GM08714 (cell line): ENCODE results near the gene MMEL1.
"Not testable (repeated sequence)": the region's sequence is repeated elsewhere in the genome, so short reads cannot be mapped to it uniquely, and the experiment has no call there.

Experiments
- H3K4me3 ChIP-seq: fragments of 200-500 bp; sonication (Bioruptor generic); 2 replicates; pipeline ENCODE4 v1.5.1; 2014; ENCODE audit warnings: mild to moderate bottlenecking, low read length, inconsistent platforms
- ZNF274 ChIP-seq: IDR thresholded peaks from 2 replicates; pipeline ENCODE4 v1.6.1; 2012; ENCODE audit warnings: mild to moderate bottlenecking, low read depth, low read length

The MMEL1 gene

GRCh38 chr1:2632561-2633361 is at the start of gene MMEL1:
Gene MMEL1, minus strand, starts transcription at chr1:2633016. Its CDS starts 3,532 bp downstream, at chr1:2629484.
- no peak within 1 kb of the TSS for H3K4me3 ChIP-seq
- no peak for TF ChIP-seq ZNF274

DNA sequence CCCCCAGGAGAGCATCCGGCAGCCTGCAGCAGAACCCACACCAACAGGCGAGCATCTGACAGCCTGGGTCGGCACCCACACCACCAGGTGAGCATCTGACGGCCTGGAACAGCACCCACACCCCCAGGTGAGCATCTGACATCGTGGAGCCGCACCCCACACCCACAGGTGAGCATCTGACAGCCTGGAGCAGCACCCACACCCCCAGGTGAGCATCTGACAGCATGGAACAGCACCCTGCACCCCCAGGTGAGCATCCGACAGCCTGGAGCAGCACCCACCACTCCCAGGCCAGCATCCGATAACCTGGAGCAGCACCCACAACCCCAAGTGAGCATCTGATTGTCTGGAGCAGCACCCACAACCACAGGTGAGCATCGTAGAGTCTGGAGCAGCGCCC is 43.9 kb upstream of the MMEL1 start:
- not testable (repeated sequence) for H3K4me3 ChIP-seq

- H3K4me3 ChIP-seq: not testable (repeated sequence)
These were observed 38.8 kb upstream of the MMEL1 start for GRCh38 chr1:2671656-2672055.

- H3K4me3 ChIP-seq: not testable (repeated sequence)
These were observed 27.0 kb upstream of the MMEL1 start for GRCh38 chr1:2659806-2660205.

DNA sequence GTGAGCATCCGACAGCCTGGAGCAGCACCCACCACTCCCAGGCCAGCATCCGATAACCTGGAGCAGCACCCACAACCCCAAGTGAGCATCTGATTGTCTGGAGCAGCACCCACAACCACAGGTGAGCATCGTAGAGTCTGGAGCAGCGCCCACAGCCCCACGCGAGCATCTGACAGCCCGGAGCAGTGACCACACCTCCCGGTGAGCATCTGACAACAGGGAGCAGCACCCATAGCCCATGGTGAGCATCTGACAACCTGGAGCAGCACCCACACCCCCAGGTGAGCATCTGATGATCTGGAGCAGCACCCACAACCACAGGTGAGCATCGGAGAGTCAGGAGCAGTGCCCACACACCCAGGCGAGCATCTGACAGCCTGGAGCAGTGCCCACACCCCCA is 25.1 kb upstream of the MMEL1 start:
- H3K4me3 ChIP-seq: not testable (repeated sequence)

- not testable (repeated sequence) for H3K4me3 ChIP-seq
These were observed 24.3 kb upstream of the MMEL1 start for GRCh38 chr1:2657124-2657523.

DNA sequence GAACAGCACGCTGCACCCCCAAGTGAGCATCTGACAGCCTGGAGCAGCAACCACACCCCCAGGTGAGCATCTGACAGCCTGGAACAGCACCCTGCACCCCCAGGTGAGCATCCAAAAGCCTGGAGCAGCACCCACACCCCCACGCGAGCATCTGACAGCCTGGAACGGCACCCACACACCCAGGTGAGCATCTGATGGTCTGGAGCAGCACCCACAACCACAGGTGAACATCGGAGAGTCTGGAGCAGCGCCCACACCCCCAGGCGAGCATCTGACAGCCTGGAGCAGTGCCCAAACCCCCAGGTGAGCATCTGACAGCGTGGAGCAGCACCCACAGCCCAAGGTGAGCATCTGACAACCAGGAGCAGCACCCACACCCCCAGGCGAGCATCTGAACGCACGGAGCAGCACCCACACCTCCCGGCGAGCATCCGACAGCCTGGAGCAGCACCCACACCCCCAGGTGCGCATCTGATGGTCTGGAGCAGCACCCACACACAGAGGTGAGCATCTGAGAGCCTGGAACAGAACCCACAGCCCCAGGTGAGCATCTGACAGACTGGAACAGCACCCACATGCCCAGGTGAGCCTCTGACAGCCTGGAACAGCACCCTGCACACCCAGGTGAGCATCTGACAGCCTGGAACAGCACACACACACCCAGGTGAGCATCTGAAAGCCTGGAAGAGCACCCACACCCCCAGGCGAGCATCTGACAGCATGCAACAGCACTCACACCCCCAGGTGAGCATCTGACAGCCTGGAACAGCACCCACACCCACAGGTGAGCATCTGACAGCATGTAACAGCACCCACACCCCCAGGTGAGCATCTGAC is 23.0 kb upstream of the MMEL1 start:
- H3K4me3 ChIP-seq: not testable (repeated sequence)

DNA sequence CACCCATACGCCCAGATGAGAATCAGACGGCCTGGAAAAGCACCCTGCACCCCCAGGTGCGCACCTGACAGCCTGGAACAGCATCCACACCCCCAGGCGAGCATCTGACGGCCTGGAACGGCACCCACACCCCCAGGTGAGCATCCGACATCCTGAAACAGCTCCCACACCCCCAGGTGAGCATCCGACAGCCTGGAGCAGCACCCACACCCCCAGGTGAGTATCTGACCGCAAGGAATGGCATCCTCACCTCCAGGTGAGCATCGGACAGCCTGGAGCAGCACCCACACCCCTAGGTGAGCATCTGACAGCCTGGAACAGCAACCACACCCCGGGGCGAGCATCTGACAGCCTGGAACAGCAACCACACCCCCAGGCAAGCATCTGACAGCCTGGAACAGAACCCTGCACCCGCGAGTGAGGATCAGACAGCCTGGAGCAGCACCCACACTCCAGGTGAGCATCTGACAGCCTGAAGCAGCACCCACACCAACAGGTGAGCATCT is 21.7 kb upstream of the MMEL1 start:
- not testable (repeated sequence) for H3K4me3 ChIP-seq

DNA sequence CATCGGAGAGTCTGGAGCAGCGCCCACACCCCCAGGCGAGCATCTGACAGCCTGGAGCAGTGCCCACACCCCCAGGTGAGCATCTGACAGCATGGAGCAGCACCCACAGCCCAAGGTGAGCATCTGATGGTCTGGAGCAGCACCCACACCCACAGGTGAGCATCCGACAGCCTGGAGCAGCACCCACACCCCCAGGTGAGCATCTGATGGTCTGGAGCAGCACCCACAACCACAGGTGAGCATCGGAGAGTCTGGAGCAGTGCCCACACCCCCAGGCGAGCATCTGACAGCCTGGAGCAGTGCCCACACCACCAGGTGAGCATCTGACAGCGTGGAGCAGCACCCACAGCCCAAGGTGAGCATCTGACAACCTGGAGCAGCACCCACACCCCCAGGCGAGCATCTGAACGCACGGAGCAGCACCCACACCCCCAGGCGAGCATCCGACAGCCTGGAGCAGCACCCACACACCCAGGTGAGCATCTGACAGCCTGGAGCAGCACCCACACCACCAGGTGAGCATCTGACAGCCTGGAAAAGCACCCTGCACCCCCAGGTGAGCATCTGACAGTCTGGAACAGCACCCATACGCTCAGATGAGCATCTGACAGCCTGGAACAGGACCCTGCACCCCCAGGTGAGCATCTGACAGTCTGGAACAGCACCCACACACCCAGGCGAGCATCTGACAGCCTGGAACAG is 21.1 kb upstream of the MMEL1 start:
- H3K4me3 ChIP-seq: not testable (repeated sequence)

DNA sequence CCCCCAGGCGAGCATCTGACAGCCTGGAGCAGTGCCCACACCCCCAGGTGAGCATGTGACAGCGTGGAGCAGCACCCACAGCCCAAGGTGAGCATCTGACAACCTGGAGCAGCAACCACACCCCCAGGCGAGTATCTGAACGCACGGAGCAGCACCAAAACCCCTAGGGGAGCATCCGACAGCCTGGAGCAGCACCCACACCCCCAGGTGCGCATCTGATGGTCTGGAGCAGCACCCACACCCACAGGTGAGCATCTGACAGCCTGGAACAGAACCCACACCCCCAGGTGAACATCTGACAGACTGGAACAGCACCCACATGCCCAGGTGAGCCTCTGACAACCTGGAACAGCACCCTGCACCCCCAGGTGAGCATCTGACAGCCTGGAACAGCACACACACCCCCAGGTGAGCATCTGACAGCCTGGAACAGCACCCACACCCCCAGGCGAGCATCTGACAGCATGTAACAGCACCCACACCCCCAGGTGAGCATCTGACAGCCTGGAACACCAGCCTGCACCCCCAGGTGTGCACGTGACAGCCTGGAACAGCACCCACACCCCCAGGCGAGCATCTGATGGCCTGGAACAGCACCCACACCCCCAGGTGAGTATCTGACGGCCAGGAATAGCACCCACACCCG is 20.2 kb upstream of the MMEL1 start:
- not testable (repeated sequence) for H3K4me3 ChIP-seq

- H3K4me3 ChIP-seq: not testable (repeated sequence)
These were observed 19.5 kb upstream of the MMEL1 start for GRCh38 chr1:2652152-2652925.

DNA sequence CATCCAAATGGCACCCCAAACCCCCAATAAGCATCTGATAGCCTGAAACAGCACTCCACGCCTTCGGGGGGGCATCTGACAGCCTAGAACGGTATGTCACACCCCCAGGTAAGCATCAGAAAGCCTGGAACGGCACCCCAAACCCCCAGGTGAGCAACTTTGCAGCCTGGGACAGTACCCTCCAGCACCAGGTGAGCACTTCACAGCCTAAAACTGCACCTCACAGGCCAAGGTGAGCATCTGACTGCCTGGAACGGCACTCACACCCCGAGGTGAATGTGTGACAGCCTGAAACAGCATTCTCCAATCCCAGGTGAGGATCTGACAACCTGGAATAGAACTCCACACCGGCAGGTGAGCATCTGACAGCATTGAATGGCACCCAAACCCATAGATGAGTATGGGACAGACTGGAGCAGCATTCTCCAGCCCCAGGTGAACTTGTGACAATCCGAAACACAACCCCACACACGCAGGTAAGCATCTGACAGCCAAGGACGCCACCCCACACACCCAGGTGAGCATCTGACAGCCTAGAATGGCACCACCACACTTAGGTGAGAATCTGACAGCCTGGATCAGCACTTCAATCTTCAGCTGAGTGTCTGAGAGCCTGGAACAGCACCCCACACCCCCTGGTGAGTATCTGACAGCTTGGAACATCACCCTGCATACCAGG is 18.3 kb upstream of the MMEL1 start:
- no peak overlapping the region for H3K4me3 ChIP-seq
- no peak for TF ChIP-seq ZNF274

DNA sequence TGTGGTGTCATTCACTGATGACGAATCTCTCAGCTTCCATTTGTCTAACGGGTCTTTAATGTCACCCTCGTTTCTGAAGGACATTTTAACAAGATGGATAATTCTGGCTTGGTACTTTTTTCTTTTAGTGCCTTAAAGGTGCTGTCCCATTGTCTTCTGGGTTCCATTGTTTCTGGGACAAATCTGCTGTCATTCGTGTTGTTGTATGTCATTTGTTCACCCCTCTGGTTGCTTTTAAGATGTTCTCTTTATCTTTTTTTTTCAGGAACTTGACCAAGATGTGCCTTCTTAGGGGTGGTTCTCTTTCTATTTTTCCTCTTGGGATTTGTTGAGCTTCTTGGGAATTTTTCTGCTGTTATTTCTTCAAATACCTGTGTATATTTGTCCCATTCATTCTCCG is 14.0 kb upstream of the MMEL1 start:
- H3K4me3 ChIP-seq: no peak overlapping the region
- TF ChIP-seq ZNF274: no peak

- TF ChIP-seq ZNF274: no peak
- no peak overlapping the region for H3K4me3 ChIP-seq
These were observed 13.0 kb upstream of the MMEL1 start for GRCh38 chr1:2645776-2646175.
